GM18909 (cell line): ENCODE results near the gene ATF4.
"Not testable (repeated sequence)": the region's sequence is repeated elsewhere in the genome, so short reads cannot be mapped to it uniquely, and the experiment has no call there.

ENCODE experiments used
- ATAC-seq: cut with Tn5 transposase; IDR thresholded peaks from one replicate; pipeline ENCODE4 v1.9.1; 2021; ENCODE audit warnings: mild to moderate bottlenecking; ENCODE audit not compliant: unreplicated experiment, poor library complexity

ATF4 gene

DNA sequence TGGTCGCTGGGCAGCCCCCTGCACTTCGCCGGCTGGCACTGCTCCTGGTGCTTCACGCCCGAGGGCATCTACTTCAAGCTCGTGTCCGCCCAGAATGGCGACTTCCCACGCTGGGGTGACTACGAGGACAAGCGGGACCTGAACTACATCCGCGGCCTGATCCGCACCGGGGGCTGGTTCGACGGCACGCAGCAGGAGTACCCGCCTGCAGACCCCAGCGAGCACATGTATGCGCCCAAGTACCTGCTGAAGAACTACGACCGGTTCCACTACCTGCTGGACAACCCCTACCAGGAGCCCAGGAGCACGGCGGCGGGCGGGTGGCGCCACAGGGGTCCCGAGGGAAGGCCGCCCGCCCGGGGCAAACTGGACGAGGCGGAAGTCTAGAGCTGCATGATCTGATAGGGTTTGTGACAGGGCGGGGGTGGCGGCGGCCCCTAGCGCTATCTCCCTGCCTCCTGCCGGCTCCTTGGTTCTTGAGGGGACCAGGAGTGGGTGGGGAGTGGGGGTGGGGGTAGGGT is 31.7 kb upstream of the ATF4 start:
- ATAC-seq: no peak

DNA sequence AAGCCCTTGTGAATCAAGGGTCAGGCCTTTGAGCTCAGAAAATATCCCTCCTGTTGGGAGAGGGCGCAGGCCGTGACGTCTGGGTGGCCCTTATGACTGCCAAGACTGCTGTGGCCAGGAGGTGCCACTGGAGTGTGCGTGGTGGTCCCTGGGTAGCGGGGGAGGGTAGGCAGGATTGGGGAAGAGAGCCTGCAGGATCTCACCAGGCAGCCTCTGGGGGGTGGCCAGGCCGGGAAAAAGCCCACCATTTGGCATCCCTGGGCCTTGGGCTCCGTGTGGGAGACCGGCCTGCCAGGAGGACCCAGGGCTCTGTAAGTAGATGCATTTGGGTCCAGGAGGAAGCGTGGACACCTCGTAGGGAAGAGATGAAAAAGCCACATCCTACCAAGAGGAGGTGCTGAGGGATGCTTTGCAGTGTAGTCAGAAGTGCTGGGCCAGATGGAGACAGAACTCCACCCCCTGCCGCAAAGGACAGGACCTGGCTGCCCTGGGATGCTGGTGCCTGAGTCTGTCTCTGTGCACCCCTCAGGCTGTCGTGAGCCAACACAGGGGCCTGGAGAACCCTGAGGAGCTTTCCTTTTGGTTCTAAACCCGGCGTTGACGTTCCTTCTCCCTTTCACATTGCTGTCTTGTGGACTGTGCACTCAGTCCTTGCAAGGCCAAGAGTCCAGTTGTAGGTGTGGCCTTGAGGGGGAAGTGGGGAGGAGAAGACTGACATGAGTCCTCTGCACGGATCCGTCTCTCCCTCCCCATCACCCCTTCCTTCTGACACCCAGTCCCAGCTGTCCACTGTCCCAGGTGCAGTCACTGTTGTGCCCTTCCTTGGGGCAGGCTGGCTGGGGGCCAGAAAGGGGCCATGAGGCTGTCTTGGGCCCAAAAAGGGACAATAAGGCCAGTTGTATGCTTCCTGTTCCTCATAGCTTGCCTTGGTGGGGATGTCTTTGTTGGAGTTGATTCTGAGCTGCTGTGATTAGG is 31.0 kb upstream of the ATF4 start:
- ATAC-seq: no peak

DNA sequence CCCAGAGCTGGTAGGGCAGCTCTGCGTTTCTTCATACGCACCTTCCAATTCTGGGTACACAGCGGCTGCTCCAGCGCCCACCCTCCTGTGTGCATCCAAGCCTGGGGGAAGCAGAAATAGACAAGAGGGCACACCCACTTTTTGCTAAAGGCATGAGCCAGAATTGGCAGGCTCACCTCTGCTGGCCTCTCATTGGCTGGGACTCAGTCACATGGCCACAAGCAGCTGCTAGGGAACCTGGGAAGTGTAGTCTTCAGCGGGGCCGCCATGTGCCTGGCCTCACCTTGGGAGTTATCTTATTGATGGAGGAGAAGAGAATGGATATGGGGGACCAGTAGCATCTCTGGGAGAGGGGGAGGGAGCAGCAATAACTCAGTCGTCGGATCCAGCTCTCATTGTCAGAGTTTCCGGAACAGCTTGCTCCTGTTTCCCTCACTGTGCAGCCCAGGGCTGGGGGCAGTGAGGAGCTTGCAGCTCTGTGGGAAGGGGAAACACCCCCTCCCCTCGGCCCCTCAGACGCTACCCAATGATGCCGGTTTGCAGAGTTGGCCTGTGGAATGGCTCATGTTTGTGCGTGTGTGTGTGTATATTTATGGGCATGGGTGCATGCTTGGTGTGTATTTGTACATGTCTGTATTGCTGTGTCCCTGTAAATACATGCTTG is 30.1 kb upstream of the ATF4 start:
- peak; percentile 83 for ATAC-seq

DNA sequence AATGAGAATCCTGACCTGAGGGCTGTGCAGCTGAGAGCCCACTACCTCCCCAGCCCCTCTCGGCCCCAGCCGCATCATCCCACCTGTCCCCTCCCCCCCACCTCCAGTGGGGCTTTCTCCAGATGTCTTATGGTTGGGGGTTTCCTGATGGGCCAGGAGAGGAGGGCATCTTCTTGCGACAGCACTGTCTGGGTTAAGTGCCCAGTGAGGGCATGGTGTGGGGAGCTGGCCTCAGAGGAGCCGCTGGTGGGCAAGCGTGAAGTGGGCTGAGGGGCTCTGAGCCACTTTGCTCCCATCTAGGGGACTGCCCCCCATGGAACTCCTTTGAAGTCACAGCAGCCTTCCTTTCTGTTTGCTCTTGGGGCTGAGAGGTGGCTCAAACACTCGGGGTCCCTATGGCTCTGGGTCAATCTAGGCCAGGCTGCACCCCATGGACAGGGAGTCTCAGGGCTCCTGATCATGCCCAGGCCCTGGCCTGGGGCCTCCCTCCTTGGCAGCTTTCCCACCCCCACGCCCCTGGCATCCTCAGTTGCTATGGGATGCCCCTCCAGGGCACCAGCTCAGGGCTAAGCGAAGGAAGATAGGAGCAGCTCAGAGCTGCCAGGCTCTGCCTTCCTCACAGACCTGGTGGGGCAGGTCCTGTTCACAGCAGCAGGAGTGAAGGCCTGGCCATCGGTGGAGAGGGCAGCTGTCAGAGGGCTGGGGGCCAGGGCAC is 29.2 kb upstream of the ATF4 start:
- ATAC-seq: no peak

DNA sequence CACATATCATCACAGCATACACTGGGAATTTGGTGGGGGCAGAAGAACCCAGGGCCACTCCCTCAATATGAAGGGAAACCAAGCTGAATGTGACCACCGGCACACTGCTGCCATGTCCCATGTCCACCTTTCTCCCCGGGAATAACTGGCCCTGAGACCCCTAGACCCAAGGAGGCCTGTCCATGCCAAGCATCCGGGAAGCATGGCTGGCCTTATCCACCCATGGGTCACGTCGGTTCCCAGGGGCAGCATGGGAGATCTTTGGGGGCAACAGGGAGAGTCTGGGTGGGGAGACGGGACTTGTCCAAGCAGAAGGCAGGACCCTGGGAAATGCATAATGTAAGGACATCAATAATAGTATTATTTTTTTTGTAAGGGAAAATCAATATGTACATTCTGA is 28.7 kb upstream of the ATF4 start:
- no peak for ATAC-seq

DNA sequence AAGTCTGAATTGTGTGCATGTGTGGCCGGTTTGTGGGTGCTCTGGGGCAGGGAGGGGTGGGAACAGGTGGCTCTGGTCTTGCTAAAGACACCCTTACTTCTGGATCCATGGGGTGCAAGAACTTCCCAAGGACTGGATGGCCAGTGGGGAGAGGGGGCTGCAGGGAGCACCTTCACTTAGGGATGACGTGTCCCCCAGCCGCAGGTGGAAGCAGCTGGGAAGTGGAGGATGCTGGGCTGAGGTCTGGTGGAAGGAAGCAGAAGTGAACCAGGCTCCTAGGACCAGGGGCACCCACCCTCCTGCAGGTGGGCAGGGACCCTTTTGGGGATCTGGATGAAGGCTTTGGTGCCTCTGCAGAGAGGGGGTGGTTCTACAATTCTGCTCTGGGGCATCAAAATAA is 28.2 kb upstream of the ATF4 start:
- ATAC-seq: no peak

DNA sequence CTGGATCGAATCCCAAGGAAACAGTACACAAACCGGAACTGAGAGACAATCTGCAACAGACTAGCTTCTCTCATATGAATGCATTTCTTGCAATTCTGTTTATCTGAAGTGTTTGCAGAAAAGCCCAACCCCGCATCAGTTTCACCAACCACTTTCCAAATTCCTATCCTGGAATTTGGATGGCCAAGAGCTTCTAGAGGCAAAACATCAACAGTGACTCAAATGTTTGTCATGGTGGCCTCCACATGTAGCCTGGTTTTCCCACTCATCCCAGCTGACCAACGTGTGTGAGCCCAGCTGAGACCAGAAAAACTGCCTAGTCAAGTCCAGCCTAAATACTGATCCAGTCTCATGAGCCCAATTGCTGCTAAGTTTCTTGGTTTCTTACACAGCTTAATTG is 26.6 kb upstream of the ATF4 start:
- ATAC-seq: no peak

DNA sequence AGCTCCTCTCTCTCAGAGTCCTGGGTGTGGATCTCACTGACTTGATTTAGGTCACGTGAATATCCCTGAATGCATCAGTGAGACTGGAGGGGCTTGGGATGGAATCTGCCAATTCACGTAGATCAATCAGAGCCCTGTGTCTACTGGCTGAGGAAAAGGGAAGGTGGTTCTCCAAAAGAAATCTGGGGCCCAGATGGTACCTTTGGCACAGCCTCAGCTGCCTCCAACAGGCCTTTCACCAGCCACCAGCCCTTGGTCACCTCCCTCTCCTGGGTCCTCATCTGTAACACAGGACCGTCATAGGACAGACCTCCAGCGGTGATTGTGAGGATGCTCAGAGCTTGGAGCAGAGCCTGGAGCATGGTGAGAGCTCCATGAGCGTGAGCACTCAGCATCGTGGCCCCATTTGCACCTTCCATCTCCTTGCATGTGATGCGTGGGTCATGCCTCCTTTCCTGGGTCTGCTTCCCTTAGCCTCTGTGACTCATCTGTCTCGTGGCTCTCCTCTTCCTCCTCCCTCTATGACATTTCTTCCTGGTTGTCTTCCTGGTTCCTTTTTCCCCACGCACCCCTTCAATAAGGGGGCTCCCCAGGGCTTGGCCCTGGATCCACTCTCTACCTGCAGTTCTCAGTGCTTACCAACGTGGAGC is 25.8 kb upstream of the ATF4 start:
- no peak for ATAC-seq

DNA sequence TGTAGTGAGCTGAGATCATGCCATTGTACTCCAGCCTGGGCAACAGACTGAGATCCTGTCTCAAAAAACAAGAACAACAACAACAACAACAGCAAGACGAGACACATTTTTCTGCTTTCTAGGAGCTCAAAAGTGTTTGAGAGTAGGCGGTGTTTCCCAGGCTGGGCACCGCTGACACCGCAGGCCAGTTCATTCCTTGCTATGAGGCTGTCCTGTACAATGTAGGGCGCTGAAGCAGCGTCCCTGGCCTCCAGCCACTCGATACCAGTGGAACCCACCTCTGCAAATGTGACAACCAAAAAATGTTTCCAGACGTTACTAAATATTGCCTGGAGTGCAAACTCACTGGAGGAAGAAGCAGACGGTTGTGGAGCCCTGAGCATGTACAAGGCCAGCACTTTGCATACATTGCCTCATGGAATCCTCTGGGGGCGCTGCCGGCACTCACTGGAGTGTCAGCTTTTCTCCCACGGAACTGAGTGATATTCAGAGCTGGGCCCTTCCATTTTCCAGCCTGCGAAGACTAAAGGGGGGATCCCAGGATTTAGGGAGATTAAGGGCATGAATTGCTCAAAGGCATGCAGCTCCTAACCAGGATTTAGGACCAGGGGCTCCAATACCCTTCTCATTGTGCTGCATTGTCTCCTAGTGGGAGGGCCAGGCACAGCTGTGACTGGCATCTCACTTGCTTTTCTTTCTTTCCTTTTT is 24.1 kb upstream of the ATF4 start:
- peak; percentile 61 for ATAC-seq

DNA sequence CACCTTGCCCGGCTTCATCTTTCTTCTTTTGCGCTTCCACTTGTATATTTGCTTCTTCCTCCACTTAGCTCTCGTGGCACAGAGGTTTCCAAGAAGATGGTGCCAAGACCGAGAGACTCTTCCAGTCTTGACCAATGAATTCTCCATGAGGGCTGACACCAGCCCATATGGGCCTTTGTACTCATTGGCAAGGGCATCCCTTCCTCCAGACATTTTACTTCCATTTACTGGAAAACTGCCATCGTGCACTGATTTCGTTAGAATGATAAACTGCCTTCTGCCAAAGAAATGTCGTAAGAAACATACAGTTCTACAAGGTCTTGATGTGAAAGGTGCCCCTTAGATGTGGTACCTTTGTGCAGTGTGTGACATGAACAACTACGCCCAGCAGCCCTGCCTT is 22.9 kb upstream of the ATF4 start:
- ATAC-seq: no peak

DNA sequence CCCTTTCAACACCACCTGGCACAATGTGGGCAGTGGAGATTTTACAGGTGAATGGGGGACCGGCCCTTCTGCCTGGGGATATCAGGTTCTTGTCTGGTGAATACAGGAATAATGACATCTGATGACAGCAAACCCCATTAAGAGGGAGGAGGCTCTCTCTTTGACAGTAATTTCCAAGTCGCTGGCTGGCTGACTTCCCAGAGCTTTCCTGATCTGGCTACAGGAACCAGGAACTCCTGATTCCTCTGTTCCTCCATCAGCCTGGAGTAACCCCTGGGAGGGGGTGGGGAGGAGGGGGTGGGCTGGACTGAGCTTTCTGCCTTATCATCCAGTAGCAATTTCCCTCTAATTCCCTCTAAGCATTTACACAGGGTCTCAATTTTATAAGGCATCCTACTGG is 22.0 kb upstream of the ATF4 start:
- ATAC-seq: no peak

DNA sequence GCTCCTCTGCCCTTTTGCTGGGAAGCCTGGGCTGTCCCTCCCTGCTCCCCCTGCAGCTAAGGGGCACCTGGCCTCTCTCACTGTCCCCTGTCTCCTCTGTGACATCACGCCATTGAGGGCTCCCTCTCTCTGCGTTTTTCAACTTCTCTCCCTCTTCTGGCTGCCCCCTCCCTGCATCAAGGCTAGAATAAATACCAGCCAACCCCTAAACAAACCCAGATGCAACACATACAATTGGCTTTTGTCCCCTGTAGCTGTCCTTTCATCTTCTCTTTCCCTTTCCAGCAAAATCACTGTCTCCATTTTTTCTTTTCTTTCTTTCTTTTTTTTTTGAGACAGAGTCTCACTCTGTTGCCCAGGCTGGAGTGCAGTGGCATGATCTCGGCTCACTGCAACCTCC is 21.6 kb upstream of the ATF4 start:
- ATAC-seq: no peak

DNA sequence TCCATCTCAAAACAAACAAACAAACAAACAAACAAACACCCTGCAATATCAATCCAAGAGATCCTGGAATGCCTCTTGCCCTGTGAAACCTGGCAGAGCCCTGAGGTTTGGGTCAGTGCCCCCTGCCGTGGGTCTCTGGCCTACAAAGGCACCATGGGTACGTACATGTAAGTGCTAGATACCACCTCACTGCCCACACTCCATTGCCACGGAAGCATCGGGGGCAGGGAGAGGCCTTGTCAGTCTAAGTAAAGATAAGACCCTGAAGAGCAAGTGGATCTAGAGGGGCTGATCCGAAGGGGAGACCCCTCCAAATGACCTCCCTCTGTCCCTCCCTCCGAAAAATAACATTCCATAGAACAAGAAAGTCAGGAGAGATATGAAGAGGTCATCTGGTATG is 20.3 kb upstream of the ATF4 start:
- no peak for ATAC-seq

DNA sequence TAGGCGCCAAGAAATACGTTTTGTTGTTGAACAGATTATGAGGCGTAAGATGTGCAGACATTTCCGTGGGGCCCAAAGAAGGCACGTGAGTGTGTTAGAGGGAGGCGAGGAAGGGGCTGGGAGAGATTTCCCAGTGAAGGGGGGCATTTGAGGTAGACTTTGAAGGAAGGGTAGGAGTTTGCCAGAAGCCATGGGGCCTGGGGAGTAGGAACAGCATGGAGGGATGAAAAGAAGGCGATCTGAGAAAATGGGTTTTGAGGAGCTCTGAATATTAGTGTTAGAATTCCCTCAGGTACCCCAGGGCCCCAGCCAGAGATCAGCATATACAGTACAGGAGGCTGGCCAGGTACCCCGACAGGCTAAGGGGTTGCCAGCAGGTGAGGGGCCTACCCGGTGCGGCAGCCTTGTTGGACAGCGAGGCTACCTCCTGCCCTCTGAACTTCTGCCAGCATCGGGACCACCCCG is 18.7 kb upstream of the ATF4 start:
- no peak for ATAC-seq

DNA sequence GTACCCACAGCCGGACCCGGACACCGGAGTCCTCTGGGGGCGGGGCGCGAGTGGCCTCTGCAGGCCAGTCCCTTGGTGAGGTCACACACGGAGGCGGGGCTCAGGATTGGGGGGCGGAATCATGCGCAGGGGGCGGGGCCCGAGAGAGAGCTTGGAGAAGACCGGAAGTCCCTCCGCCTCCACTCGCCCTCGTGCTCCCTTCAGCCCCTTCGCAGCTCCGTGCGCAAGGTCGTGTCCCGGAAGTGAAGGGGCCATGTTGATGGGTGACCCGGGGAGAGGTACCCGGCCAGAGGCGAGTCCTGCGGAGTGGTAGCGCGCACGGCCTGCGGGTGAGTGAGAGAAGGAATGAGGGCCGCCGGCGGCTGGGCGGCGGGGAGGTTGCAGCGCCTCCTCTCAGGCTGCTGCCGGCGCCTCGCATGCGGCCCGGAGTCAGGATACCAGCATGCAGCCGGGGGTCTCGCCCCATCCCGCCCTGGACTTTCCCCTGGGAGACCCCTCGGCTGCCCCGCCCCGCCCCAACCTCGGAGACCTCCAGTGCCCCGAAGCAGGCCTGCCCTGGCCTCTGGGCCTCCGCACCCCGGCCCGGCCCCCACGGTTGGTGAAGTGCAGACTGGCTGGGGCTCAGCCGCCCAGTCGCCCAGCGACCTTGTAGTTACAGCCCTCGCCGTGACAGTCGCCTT is 18.1 kb upstream of the ATF4 start, which contains the start of gene MIEF1:
Gene MIEF1 (plus strand): TSS at position 182 of the 680 bp plus-strand sequence. CDS start 9,005 bp downstream, outside the sequence.
- peak; percentile 91 for ATAC-seq

DNA sequence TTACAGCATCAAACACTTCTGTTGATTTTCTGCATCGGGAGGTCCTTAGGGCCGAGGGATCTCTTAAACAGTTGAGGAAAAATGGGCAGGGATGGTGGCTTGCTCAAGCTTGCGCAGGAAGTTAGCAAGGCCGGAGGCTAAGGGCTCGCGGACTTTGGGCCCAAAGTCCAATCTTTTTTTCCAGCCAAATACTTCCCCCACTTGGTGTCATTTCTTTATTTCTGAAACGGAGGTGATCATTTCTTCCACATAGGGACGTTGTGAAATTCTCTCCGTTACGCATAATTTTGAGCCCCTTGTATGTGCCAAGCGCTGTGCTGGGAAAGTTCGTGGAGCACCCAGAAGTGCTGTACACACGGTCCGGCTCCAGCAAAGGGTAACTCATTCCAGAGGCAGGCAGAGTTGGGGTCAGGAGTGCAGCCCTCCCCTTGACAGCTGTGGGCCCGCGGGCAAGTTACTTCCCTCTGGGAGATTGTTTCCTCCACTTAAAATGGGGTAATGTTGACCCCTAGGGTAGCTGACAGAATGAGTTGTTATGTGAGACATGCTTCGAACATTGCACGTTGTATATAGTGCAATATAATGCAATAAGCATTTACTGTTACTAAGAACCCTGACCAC is 17.5 kb upstream of the ATF4 start:
- ATAC-seq: no peak

DNA sequence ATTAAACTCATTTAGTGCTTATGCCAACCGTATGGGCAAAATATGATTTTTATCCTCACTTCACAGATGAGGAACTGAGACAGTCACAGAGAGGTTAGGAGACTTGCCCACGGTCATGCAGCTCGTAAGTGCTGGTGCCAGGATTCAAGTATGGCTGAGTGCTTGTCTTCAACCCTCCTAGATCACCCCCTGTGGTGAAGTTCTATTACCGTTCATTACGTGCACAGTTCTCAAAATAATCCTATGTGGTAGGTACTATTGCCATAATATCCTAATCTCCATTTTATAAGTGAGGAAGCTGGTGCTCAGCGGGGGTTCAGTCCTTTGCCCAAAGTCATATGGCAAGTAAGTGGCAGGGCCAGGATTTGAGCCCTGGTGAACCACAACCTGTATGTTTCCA is 16.7 kb upstream of the ATF4 start:
- no peak for ATAC-seq

DNA sequence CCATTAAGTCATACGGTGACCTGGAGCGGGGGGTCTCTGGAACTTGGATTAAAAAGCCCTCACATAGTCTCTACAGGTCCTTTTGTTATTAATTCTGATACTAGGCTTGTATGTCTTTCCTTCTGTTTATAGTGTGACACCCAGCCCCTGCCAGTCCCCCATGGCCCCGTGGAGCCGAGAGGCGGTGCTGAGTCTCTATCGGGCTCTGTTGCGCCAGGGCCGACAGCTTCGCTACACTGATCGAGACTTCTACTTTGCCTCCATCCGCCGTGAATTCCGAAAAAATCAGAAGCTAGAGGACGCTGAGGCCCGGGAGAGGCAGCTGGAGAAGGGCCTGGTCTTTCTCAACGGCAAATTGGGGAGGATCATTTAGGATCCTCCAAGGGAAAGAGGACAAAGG is 16.3 kb upstream of the ATF4 start:
- ATAC-seq: no peak

DNA sequence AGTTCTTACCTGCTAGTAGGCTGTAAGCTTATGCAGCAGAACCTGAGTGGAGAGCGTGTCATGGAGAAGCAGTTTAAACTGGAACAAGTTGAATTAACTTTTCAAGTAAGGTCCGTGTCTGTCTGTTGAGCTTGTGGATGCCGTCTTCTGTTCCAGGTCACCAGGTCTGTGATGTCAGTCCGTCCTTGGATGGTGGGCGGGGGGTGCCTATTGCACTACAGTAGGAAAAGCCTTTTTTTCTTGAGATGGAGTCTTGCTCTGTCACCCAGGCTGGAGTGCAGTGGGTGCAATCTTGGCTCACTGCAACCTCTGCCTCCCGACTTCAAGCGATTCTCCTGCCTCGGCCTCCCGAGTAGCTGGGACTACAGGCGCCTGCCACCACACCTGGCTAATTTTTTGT is 13.3 kb upstream of the ATF4 start:
- not testable (repeated sequence) for ATAC-seq
